Fibroblast of skin of right biceps (primary cell): ENCODE results near the gene SPINK14.

Experiments used
- DNase-seq: peaks from one replicate; pipeline ENCODE4 v3.0.0-alpha.2; 2013

The SPINK14 gene, protein sequence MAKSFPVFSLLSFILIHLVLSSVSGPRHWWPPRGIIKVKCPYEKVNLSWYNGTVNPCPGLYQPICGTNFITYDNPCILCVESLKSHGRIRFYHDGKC

GRCh38 chr5:148168246-148168645 is at the start of gene SPINK14:
Gene SPINK14 (plus strand): TSS chr5:148168546. CDS start chr5:148169733, 1,187 bp downstream.
- DNase-seq = no peak

DNA sequence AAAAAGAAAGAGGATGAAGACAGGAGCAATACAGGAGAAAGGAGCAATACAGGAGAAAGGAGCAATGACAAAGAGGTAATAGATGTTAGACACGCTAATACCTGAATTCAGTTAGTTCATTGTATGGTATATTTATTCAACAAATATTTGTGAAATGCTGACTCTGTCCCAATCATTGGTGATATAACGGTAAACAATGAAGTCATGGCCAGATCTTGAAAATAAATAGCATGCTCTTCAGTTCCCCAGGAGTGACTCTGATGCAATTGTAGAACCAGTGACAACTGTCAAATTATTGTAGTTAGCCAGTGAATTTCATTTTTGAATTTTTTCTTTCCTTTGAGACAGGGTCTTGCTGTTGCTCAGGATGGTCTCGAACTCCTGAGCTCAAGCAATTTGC is 48.0 kb upstream of the SPINK14 start:
- DNase-seq = no peak

GRCh38 chr5:148125641-148126040 is 42.7 kb upstream of the SPINK14 start:
- DNase-seq = no peak

GRCh38 chr5:148135091-148136048 is 33.0 kb upstream of the SPINK14 start:
- no peak for DNase-seq

DNA sequence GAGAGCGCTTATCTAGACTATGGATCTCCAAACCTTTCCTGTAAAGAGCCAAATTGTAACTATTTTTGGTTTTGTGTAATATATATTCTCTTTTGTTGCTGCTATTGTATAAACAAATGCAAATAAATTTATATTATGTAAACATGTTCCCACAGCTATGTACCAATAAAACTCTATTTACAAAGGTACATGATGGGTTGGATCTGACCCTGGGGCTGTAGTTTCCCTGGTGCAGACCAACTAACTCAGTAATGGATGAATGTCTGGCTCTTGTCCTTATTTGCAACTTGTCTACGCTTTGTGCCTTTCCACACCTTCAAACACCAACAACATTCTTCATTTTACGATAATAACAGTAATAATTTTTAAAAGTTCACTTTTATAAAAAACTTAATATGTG is 27.5 kb upstream of the SPINK14 start:
- DNase-seq = no peak

DNA sequence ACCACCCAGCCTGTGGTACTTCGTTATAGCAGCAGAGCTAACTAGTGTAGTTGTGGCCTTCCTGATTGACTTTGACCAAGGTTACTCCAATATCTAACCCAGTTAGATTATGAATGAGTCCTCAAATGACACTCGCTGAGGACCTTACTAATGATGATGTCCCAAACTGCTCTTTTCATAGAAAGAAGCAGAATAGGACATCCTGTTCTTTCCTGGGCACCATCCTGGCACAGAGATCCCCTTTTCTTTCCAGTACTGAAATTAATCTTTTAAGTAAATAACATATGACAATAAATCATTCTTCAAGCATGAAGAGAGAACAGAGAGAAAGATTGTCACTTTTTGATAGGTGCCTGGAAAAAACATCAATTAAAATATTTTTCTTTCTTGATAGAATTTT is 26.7 kb upstream of the SPINK14 start:
- DNase-seq = no peak

DNA sequence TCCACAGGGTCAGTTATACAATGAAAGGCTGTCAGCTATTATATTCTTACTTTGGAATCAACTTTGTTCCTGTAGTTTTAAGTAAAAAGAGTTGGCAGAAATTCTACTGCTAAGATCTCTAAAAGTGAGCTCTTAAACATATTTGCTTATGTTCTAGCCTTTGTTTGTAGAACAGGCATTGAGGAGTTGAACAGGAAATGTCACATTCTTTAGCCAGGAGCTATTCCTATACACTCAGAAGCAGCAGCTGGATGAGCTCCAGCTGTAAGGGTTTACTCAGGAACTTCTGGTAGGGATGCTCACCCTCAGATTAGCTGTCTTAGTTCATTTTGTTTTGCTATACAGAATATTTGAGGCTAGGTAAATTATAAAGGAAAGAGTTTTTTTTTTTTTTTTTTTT is 22.4 kb upstream of the SPINK14 start:
- peak; percentile 0 for DNase-seq

GRCh38 chr5:148146487-148146886 is 21.9 kb upstream of the SPINK14 start:
- DNase-seq = no peak

- DNase-seq = no peak
Observed at GRCh38 chr5:148147415-148147814, 20.9 kb upstream of the SPINK14 start.

DNA sequence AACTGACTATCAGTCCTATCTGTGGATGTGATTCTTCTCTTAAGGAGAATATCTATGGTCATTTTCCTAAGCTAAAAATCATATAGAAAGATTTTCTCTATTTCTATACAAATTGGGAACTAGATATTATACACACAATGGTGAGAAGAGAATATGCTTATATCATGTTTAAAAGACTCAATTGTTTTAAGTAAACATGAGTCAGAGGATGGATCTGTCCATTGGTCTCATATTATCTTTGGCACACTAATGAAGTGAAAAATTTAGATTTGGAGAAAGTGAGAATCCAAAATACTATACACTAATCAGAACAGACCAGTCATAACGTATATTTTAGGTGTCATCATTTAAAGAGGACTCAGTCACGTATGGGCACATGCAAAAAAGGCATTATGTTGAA is 16.5 kb upstream of the SPINK14 start:
- no peak for DNase-seq

- DNase-seq = no peak
Observed at GRCh38 chr5:148152781-148153180, 15.6 kb upstream of the SPINK14 start.

GRCh38 chr5:148156609-148157008 is 11.7 kb upstream of the SPINK14 start:
- no peak for DNase-seq

DNA sequence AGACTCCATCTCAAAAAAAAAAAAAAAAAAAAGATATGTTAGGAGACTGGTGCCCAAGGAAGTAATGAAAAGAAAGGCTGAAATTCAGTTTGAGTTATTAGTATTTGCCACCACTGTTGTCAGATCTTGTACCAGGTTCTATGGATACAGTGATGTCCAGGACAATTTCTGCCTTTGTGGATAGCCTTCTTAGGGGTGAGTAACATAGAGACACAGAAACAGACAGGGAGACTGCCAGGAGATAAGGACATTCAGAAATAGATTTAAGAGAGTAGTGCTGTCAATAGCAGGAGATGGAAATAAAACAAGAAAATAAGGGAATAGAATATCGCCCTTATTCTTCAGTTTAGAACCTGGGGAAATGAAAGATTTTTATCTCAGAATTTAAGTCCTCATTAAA is 6.3 kb upstream of the SPINK14 start:
- DNase-seq = no peak

DNA sequence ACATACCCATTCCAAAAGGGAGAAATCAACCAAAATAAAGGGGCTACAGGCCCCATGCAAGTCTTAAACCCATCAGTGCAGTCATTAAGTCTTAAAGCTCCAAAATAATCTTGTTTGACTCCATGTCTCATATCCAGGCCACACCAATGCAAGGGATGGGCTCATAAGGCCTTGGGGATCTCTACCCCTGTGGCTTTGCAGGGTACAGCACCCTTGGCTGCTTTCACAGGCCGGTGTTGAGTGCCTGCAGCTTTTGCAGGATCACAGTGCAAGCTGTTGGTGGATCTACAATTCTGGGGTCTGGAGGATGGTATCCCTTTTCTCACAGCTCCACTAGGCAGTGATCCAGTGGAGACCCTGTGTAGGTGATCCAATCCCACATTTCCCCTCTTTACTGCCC is 5.0 kb upstream of the SPINK14 start:
- DNase-seq = no peak

- DNase-seq = no peak
Observed at GRCh38 chr5:148166550-148167283, 1.6 kb upstream of the SPINK14 start.

DNA sequence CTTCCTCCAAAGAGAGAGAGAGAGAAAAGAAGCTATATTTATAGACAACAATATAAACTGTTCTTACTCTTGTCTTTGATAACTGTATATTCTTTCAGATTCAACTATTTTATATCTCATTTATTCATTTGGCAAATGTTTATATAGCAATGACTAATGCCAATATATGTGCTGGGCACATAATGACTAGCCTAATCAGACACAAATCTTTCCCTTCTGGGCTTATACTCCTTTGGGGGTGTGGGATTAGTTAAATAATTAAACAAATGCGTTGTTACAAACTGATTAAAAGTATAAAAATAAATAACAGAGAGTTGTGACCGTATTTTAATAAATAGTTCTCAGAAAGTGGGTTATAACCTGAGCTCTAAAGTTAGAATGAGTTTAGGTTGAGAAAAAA is 4.0 kb downstream of the SPINK14 start:
- DNase-seq = no peak

DNA sequence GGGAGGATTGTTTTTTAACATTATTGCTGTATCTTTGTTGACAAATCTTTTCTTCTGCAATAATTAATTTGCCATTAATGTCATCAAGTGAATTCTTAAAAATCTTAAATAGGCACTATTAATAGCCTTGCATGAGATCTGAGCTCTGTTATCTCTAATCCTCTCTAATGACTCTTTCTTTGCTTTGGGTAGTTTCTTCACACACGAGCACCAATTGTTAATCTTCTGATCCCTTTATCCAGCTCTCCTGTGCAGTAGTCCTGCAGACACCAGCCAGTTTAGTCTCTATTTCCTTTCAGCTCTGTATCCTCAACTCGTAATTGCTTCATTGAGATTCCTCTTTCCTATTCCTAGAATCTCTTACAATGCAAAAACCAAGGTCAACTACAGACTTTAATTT is 8.1 kb downstream of the SPINK14 start:
- DNase-seq = no peak

DNA sequence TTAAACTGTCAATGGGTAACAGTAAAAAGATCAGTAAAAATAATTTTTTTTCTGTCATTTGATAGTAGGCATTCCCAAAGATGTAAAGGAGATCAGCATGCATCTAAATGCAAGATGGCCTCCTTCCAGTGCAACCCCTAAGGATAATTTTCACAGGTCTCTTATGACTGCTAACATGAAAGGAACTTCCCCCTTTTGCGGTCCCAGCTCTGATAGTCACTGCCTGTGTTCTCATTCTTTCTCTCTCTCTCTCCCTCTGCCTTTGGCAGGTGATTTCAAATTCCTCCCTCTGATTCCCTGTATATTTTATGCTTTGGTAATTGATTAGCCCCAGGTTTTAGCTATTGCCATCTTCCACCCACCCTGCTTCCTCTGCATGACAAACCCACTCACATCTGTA is 8.9 kb downstream of the SPINK14 start:
- no peak for DNase-seq

DNA sequence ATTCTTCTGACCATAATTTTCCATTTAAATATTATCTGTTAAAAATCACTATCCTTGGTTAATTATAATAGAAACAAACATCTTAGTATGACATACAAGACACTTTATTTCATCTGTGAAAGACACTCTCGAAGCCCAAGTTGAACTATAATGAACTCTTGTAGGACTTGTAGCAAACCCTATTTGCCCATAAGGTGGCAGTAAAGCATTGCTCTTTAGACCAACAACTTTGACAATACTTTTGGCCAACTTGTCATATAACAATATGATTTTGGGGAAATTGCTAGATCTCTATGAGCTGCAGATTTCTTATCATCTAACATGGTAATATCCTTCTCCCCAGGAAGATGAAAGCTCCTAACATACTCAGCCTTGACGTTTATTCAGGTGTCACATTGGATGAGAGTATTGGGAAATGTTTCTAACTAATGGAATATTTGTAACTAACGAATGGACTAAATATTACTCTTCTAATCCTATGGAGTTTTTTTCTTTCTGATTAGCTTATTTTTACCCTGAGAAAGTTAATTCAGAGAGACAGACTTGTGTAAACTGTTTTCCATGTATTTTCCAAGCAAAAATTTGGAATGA is 11.0 kb downstream of the SPINK14 start:
- peak; percentile 36 for DNase-seq

GRCh38 chr5:148186248-148187003 is 18.1 kb downstream of the SPINK14 start:
- DNase-seq = peak; percentile 7

- no peak for DNase-seq
Observed at GRCh38 chr5:148191010-148191409, 22.7 kb downstream of the SPINK14 start.

- no peak for DNase-seq
Observed at GRCh38 chr5:148193202-148193601, 24.9 kb downstream of the SPINK14 start.

DNA sequence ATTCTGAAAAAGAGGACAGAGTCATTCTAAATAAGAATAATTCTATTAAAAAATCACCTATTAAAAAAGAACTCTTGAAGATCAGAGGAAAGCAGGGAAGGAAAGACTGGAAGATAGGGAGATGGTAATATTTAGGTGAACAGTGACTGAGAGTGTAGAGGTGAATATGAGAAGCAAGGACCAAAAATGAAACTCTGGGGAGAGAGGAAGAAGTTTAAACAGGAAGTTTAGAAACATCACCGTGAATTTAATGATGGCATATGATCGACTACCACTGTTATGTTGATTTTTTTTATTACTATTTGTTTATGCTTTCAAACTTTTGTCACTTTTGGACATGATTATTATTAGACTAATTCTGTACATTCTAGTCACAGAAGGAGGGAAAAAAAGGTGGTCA is 32.8 kb downstream of the SPINK14 start:
- DNase-seq = no peak
